Liver (tissue), 3 donors: Measurements from ENCODE around the gene CYP4F22.

Experiments
- JUND ChIP-seq, 2 donors: IDR thresholded peaks; 2 replicates each; pipeline ENCODE4 v1.6.1; 2016; ENCODE audit warnings: antibody characterized with exemption in 2 of 2
- MAX ChIP-seq: IDR thresholded peaks from 2 replicates; pipeline ENCODE4 v1.6.1; 2016; ENCODE audit warnings: antibody characterized with exemption
- SP1 ChIP-seq: IDR thresholded peaks from 2 replicates; pipeline ENCODE4 v1.6.1; 2018; ENCODE audit warnings: antibody characterized with exemption, mild to moderate bottlenecking
- TF ChIP-seq, protein P1 (sequence below): fragments of 150-350 bp; IDR thresholded peaks from 2 replicates; pipeline ENCODE4 v1.5.1; 2017; ENCODE audit warnings: improper control_type of control experiment, low read depth, low read length; ENCODE audit not compliant: missing input control
- TF ChIP-seq, protein P2 (sequence below): IDR thresholded peaks from 2 replicates; pipeline ENCODE4 v1.6.1; 2016; ENCODE audit warnings: antibody characterized with exemption, mild to moderate bottlenecking
- donor health status: healthy.
- donor health status: healthy.

DNA sequence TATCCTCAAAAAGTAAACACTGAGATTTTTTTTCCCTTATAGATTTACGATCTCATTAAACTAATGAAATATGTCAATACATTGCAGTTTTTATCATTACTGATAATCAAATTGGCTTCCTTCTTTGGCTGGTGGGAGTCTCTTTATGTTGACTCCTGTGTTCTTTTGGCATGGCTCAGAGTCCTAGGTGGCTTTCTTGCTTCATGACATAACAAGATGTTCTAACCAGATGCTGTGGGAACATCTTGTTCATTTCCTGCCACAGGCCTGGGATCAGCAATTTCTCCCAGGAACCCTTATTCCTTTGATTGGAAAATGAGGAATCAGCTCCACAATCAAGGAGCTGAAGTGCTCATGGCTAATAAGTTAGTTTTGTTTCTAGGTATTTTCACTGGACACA is 13.2 kb upstream of the CYP4F22 start:
- TF ChIP-seq, protein P1, sequence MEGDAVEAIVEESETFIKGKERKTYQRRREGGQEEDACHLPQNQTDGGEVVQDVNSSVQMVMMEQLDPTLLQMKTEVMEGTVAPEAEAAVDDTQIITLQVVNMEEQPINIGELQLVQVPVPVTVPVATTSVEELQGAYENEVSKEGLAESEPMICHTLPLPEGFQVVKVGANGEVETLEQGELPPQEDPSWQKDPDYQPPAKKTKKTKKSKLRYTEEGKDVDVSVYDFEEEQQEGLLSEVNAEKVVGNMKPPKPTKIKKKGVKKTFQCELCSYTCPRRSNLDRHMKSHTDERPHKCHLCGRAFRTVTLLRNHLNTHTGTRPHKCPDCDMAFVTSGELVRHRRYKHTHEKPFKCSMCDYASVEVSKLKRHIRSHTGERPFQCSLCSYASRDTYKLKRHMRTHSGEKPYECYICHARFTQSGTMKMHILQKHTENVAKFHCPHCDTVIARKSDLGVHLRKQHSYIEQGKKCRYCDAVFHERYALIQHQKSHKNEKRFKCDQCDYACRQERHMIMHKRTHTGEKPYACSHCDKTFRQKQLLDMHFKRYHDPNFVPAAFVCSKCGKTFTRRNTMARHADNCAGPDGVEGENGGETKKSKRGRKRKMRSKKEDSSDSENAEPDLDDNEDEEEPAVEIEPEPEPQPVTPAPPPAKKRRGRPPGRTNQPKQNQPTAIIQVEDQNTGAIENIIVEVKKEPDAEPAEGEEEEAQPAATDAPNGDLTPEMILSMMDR = no peak
- TF ChIP-seq MAX = no peak
- no peak for TF ChIP-seq JUND (IDR thresholded peaks at IDR 0.05)
- TF ChIP-seq, protein P2, sequence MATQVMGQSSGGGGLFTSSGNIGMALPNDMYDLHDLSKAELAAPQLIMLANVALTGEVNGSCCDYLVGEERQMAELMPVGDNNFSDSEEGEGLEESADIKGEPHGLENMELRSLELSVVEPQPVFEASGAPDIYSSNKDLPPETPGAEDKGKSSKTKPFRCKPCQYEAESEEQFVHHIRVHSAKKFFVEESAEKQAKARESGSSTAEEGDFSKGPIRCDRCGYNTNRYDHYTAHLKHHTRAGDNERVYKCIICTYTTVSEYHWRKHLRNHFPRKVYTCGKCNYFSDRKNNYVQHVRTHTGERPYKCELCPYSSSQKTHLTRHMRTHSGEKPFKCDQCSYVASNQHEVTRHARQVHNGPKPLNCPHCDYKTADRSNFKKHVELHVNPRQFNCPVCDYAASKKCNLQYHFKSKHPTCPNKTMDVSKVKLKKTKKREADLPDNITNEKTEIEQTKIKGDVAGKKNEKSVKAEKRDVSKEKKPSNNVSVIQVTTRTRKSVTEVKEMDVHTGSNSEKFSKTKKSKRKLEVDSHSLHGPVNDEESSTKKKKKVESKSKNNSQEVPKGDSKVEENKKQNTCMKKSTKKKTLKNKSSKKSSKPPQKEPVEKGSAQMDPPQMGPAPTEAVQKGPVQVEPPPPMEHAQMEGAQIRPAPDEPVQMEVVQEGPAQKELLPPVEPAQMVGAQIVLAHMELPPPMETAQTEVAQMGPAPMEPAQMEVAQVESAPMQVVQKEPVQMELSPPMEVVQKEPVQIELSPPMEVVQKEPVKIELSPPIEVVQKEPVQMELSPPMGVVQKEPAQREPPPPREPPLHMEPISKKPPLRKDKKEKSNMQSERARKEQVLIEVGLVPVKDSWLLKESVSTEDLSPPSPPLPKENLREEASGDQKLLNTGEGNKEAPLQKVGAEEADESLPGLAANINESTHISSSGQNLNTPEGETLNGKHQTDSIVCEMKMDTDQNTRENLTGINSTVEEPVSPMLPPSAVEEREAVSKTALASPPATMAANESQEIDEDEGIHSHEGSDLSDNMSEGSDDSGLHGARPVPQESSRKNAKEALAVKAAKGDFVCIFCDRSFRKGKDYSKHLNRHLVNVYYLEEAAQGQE = no peak
- no peak for TF ChIP-seq SP1
